Tibial nerve (tissue), 4 donors: Measurements from ENCODE around the gene RUNX1. TPM values are rescaled to one million over a fixed set of nuclear protein-coding genes. Genes with fewer than 3 reads are reported as not detected.

Experiments used
- DNase-seq, 2 donors: peaks; one replicate each; pipeline ENCODE4 v3.0.0-alpha.2; 2019; ENCODE audit warnings: low spot score in 2 of 2
- H3K27ac ChIP-seq, 4 donors: fragments of 200-600 bp; sonication (generic) in 3 of 4; one replicate each; pipeline ENCODE4 v1.5.1; 2017 to 2019; ENCODE audit warnings: mild to moderate bottlenecking in 1 of 4
- H3K27me3 ChIP-seq, 2 donors: fragments of 200-600 bp; sonication (generic) in 1 of 2; one replicate each; pipeline versions ENCODE4 v1.5.1 to v1.6.0; 2017 to 2019
- H3K36me3 ChIP-seq, 3 donors: fragments of 200-600 bp; sonication (generic); one replicate each; pipeline ENCODE4 v1.5.1; 2018 to 2019
- H3K4me1 ChIP-seq, 4 donors: fragments of 200-600 bp; sonication (generic) in 3 of 4; one replicate each; pipeline ENCODE4 v1.5.1; 2017 to 2019
- H3K4me3 ChIP-seq, 4 donors: fragments of 200-600 bp; sonication (generic) in 3 of 4; one replicate each; pipeline ENCODE4 v1.5.1; 2017 to 2019; ENCODE audit warnings: mild to moderate bottlenecking in 1 of 4, moderate library complexity in 1 of 4
- H3K9me3 ChIP-seq, 4 donors: fragments of 200-600 bp; sonication (generic) in 3 of 4; one replicate each; pipeline ENCODE4 v1.5.1; 2017 to 2019
- CTCF ChIP-seq, 5 experiments: fragments of 200-600 bp in 3 of 5; fragments of 450-650 bp in 2 of 5; sonication (generic) in 3 of 5; IDR thresholded peaks; one replicate each; pipeline ENCODE4 v1.5.1; 2016 to 2019; ENCODE audit warnings: antibody characterized with exemption in 5 of 5, mild to moderate bottlenecking in 3 of 5, moderate library complexity in 2 of 5
- EP300 ChIP-seq, 2 donors: sonication (generic); formaldehyde crosslinking; IDR thresholded peaks; one replicate each; pipeline ENCODE4 v1.6.1; 2017; ENCODE audit warnings: antibody characterized with exemption in 2 of 2, mild to moderate bottlenecking in 1 of 2
- POLR2A ChIP-seq, 2 donors: fragments of 450-650 bp; IDR thresholded peaks; one replicate each; pipeline ENCODE4 v1.6.1; 2017; ENCODE audit warnings: antibody characterized with exemption in 2 of 2, mild to moderate bottlenecking in 2 of 2, moderate library complexity in 2 of 2
- WGBS, 2 donors: methylation state at CpG; one replicate each; pipeline ENCODE4 v1.1.5; 2018; 5-methylcytosine and 5-hydroxymethylcytosine counted together
- total RNA-seq, 4 donors: library from RNA; depleted of rRNA; stranded (reverse); fragments of >200 nt; gene quantifications; one replicate each; pipeline ENCODE4 v1.1.0, GENCODE V29; 2016

RUNX1 gene
- total RNA-seq, 4 donors from 2014 or later: 23.6 to 36.9 (median 26.3) TPM

DNA sequence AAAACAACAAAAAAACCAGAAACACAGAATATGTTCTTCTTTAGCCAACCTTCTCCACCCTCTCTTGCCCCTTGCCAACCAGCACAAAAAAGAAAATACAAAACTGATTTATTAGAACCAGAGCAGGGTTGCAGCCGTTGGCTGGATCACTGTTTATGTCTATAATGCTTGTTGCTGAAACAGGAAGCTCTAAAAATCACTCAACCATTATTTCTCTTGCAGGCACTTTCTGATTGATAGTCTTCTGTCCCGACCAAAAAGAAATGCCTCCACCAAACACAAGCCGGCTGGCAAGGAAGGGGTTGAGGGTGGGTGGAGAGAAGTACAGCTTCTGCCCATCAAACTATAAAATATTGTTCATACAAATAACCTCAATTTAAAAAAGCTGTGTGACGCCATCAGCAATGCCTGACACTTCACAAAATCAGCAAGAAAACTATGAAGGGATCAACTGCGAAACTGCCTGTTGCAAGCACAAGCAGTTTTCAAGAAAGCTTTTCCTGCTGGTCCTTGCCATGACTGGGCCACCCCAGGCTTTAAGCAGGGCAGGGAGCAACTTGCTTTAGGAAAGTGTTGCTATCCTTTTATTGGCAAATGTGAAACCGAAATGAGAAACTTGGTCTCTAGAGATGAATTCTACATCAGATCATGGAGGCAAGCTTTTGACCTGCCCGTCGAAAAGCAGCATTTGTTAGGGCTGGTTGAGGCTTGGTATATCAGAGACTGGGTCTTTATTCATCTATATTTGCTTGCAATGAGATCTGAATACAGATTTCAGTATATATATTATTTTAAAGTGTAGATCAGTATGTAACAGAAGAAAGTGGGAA, 174.2 kb downstream of the RUNX1 start:
- H3K9me3 ChIP-seq: no peaks in the 10 kb centered on the region
- H3K36me3 ChIP-seq: peaks cover 0 to 67% (median 0%) of the 10 kb centered on the region in 3 donors
- H3K4me3 ChIP-seq: no peak overlapping the region
- peak overlapping the region in 3 of 4 donors; percentile 23 to 43 (median 35) for H3K27ac ChIP-seq
- peaks cover 0 to 58% (median 2%) of the 10 kb centered on the region in 4 donors for H3K4me1 ChIP-seq
- WGBS, 2 donors: 57 to 58% methylated on average over 8 of the region's 8 CpGs
- TF ChIP-seq CTCF (IDR thresholded peaks at IDR 0.05) (no peak), POLR2A (IDR thresholded peaks at IDR 0.05) (no peak), EP300 (IDR thresholded peaks at IDR 0.05) (no peak)
- no peak for DNase-seq
- no peaks in the 10 kb centered on the region for H3K27me3 ChIP-seq

- peak overlapping the region in 1 of 4 donors; percentile 45 for H3K27ac ChIP-seq
- peaks cover 0 to 68% (median 0%) of the 10 kb centered on the region in 3 donors for H3K36me3 ChIP-seq
- H3K27me3 ChIP-seq: no peaks in the 10 kb centered on the region
- H3K4me3 ChIP-seq: no peak overlapping the region
- WGBS, 2 donors: 77 to 83% methylated on average over 18 of the region's 18 CpGs
- TF ChIP-seq CTCF (IDR thresholded peaks at IDR 0.05) (no peak), EP300 (IDR thresholded peaks at IDR 0.05) (no peak), POLR2A (IDR thresholded peaks at IDR 0.05) (no peak)
- no peak for DNase-seq
- H3K4me1 ChIP-seq: peaks cover 0 to 53% (median 6%) of the 10 kb centered on the region in 4 donors
- H3K9me3 ChIP-seq: no peaks in the 10 kb centered on the region
Measured at GRCh38 chr21:34871026-34871908, 177.8 kb downstream of the RUNX1 start.

- Histone ChIP-seq H3K27ac (peak overlapping the region in 1 of 4 donors; percentile 45), H3K36me3 (peaks cover 0 to 69% (median 0%) of the 10 kb centered on the region in 3 donors), H3K27me3 (no peaks in the 10 kb centered on the region), H3K4me1 (peaks cover 0 to 53% (median 11%) of the 10 kb centered on the region in 4 donors), H3K9me3 (no peaks in the 10 kb centered on the region), H3K4me3 (no peak overlapping the region)
- TF ChIP-seq EP300 (IDR thresholded peaks at IDR 0.05) (no peak), POLR2A (IDR thresholded peaks at IDR 0.05) (no peak), CTCF (IDR thresholded peaks at IDR 0.05) (no peak)
- no peak for DNase-seq
- WGBS, 2 donors: 93 to 94% methylated on average over 3 of the region's 3 CpGs
Measured at GRCh38 chr21:34870246-34870645, 178.9 kb downstream of the RUNX1 start.

DNA sequence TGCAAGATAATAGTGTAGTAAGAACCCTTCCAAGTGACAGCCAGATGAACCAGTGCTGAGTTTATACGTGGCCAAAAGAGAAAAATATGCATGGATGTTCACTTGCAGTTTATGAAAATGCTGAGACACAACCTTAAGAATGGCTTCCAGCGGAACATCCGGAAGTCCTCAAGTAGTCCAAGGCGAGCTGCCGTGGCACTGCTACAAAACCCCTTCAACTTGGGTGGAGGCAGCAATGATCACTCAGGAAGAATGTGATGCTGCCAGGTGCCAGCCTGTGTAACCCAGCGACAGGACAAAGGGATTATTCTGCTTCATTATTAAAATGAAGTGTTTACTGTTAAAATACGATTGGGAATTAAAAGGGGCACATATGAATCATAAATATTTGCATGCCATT, 179.6 kb downstream of the RUNX1 start:
- Histone ChIP-seq H3K4me1 (peaks cover 0 to 53% (median 12%) of the 10 kb centered on the region in 4 donors), H3K27ac (no peak overlapping the region), H3K27me3 (no peaks in the 10 kb centered on the region), H3K4me3 (no peak overlapping the region), H3K9me3 (no peaks in the 10 kb centered on the region), H3K36me3 (peaks cover 0 to 70% (median 0%) of the 10 kb centered on the region in 3 donors)
- no peak for TF ChIP-seq EP300 (IDR thresholded peaks at IDR 0.05)
- TF ChIP-seq CTCF (IDR thresholded peaks at IDR 0.05): no peak
- no peak for TF ChIP-seq POLR2A (IDR thresholded peaks at IDR 0.05)
- no peak for DNase-seq
- WGBS, 2 donors: 60 to 72% methylated on average over 7 of the region's 7 CpGs
